NOMO-1 treated with DMSO at 0.1 percent for 48 hours (cell line): Measurements from ENCODE around the gene ATG101.
"Not testable (repeated sequence)": the region's sequence is repeated elsewhere in the genome, so short reads cannot be mapped to it uniquely, and the experiment has no call there.

Source experiments
- DNase-seq: peaks from one replicate; lab custom pipeline; 2025; ENCODE audit not compliant: unreplicated experiment; lab: John Stamatoyannopoulos, UW

The ATG101 gene

DNA sequence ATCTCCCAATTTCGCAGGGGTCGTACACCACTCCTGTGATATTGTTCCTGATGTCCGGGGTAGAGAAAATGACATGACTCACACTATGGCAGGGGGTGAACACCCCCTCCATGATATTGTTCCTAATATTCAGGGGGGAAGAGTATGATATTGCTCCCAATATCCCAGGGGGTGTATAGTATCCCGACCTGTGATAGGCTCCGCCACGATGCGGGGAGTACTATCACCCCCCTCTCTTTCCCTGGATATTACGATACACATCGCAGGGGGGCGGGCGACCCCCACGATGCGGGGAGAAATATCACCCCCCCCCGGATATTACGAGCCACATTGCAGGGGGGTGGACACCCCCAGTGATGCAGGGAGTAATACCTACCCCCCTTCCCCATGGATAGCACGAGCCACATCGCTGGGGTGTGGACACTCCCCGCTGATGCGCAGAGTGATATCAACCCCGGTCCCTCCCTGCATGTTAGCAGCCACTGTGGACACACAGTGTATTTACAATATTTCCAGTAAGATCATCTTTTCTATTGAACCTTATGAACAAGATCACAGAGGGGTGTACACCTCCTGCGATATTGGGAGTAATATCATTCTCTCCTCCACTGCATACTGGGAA, 27.4 kb downstream of the ATG101 start:
- no peak for DNase-seq

GRCh38 chr12:52104431-52105089, 34.8 kb downstream of the ATG101 start:
- DNase-seq = not testable (repeated sequence)

- not testable (repeated sequence) for DNase-seq
Measured at GRCh38 chr12:52116222-52117125, 46.7 kb downstream of the ATG101 start.

- DNase-seq = not testable (repeated sequence)
Measured at GRCh38 chr12:52117806-52118475, 48.2 kb downstream of the ATG101 start.

- DNase-seq = no peak
Measured at GRCh38 chr12:52119398-52120254, 49.8 kb downstream of the ATG101 start.

DNA sequence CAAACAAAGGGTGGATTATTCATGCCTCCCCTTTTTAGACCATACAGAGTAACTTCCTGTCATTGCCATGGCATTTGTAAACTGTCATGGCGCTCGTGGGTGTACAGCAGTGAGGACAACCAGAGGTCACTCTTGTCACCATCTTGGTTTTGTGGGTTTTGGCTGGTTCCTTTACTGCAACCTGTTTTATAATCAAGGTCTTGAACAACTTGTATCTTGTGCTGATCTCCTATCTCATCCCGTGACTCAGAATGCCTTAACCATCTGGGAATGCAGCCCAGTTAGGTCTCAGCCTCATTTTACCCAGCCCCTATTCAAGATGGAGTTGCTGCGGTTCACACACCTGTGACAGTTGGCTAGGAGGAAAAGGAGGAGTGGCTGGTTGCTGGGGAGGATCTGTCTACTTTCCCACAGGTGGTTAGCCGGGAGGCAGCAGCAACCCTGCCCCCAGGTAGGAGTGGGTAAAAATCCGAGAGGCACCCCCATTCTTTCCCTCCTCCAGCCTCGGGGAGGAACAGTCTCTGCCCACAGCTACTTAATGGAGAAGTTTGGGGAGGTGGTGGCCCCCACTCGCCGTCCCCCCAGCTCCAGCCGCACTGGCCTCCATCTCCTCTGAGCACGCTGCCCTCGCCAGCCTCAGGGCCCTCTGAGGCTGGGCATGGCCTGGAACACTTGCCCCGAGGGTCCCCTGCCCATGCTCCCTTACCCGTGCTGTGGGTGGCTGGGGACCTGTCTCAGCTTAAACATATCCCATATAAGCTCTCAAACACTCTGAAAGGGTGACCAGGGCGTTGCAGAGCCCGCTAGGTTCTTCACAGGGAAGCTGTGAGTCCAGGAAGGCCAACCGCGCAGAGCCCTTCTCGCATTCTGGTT, 51.4 kb downstream of the ATG101 start:
- DNase-seq = no peak

DNA sequence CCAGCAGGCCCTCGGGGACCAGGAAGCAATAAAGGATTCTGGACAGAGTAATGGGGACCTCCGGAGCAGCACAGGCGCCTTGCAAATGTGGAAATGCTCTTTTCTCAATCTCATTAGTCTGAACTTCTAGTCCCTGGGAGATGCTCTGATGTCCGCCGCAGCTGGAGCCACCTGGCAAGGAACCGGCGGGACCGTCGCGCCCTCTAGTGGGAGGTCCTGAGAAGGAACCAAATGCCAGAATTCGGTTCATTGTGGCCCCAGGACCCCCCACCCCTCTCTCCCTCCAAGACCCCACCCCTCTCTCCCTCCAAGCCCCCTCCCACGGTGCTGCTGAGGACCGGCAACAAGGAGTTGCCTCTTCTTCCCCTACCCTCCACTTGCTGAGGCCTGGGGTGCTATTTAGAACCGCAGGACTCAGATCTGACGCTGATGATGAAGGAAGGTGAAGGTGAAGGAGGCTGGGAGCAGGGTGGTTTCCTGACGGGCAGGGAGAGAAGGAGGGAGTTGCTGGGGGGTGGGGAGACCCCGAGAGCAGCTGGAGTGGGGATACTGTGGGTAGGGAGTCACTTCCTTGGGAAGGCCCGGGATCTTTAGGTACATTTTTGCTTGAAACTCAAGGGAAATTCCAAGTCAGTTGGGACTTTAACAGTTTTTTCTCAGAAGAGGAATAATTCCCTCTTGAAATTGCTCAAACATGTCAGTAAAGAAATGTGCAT, 52.2 kb downstream of the ATG101 start:
- DNase-seq = peak; percentile 55

DNA sequence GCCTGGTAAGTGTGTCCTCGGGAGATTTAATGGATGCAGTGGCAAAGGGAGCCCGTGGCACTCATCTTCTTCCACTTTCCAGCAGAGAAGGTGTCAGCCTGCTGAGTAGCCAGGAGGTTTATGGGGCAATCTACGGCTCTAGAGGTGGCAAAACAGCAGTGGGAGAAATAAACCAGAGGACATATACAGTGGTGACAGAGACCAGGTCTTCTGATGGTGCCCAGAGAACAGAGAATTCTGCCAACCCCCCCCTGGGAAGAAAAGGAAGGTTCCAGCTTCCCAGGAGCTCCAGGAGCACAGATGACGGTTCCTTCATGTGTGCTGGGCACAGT, 52.7 kb downstream of the ATG101 start:
- DNase-seq = no peak

DNA sequence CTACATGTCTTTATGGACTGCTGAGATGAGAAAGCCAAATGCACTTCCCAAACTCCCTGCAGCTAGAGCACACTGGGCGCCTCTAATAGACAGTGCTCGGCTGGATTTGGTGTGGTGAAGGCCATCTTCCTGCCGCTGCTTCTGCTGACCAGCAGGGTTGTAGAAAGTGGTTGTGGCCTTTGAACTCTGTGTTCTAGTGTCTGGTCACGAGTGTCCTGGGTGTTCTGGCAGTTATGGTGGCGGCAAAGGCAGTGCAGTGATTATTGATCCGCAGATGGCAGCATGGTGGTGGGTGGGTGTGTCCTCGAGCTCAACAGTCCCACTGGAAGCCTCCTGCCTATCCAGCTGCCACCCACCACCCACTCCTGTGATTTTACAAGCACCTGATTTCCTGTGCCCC, 53.1 kb downstream of the ATG101 start:
- no peak for DNase-seq

GRCh38 chr12:52123487-52124186, 53.9 kb downstream of the ATG101 start:
- peak; percentile 53 for DNase-seq

GRCh38 chr12:52125476-52125900, 55.7 kb downstream of the ATG101 start:
- DNase-seq = no peak

- no peak for DNase-seq
Measured at GRCh38 chr12:52126050-52126604, 56.3 kb downstream of the ATG101 start.
